Measurements from ENCODE around the gene CCDC88A. TPM values are rescaled to one million over a fixed set of nuclear protein-coding genes. Genes with fewer than 3 reads are reported as not detected.
A peak's percentile ranks its signal among the peaks of the same experiment; 100 is the strongest.
"Not testable (repeated sequence)": the region's sequence is repeated elsewhere in the genome, so short reads cannot be mapped to it uniquely, and the experiment has no call there.

Gene CCDC88A
- polyA plus RNA-seq, 3 donors from 2014 or later = 1.4 to 8.9 (median 2.0) TPM

GRCh38 chr2:55245411-55245810 is 174.2 kb downstream of the CCDC88A start:
- Mint-ChIP-seq H3K4me1 (no peaks in the 10 kb centered on the region), H3K27me3 (ENCODE audit: low read depth in 3 of 3) (no peaks in the 10 kb centered on the region), H3K27ac (no peak overlapping the region), H3K9me3 (no peaks in the 10 kb centered on the region), H3K36me3 (peaks cover 12 to 29% (median 17%) of the 10 kb centered on the region in 3 donors), H3K4me3 (no peak overlapping the region)
- DNase-seq = no peak

- H3K4me1 Mint-ChIP-seq = no peaks in the 10 kb centered on the region
- H3K9me3 Mint-ChIP-seq = no peaks in the 10 kb centered on the region
- DNase-seq = no peak
- H3K27ac Mint-ChIP-seq = peak overlapping the region in 1 of 6 donors; percentile 51
- peaks cover 19 to 26% (median 19%) of the 10 kb centered on the region in 3 donors for H3K36me3 Mint-ChIP-seq
- no peak overlapping the region for H3K4me3 Mint-ChIP-seq
- H3K27me3 Mint-ChIP-seq (ENCODE audit: low read depth in 3 of 3) = no peaks in the 10 kb centered on the region
Measured at GRCh38 chr2:55242617-55243016, 177.0 kb downstream of the CCDC88A start.

- not testable (repeated sequence) for DNase-seq; H3K27me3 Mint-ChIP-seq (ENCODE audit: low read depth in 3 of 3); H3K9me3 Mint-ChIP-seq; H3K4me3 Mint-ChIP-seq; H3K27ac Mint-ChIP-seq; H3K4me1 Mint-ChIP-seq
- H3K36me3 Mint-ChIP-seq = peaks cover 15 to 19% (median 19%) of the 10 kb centered on the region in 3 donors
Measured at GRCh38 chr2:55241582-55241981, 178.1 kb downstream of the CCDC88A start.

- H3K4me3 Mint-ChIP-seq = no peak overlapping the region
- no peaks in the 10 kb centered on the region for H3K27me3 Mint-ChIP-seq (ENCODE audit: low read depth in 3 of 3)
- no peaks in the 10 kb centered on the region for H3K9me3 Mint-ChIP-seq
- no peak overlapping the region for H3K27ac Mint-ChIP-seq
- H3K4me1 Mint-ChIP-seq = peaks cover 2 to 11% of the 10 kb centered on the region in 2 donors
- H3K36me3 Mint-ChIP-seq = peaks cover 12 to 16% (median 14%) of the 10 kb centered on the region in 3 donors
- no peak for DNase-seq
Measured at GRCh38 chr2:55239656-55240222, 179.9 kb downstream of the CCDC88A start.

Other genes with a start within 250 kb of the CCDC88A start
- 1 to 10 TPM in 2 of 3 donors, not detected in 1; 2.0 to 2.9 TPM for gene CLHC1, start 187.6 kb downstream of the CCDC88A start, polyA plus RNA-seq
- 1,000 to 10,000 TPM; 1,176 to 2,389 (median 1,755) TPM for gene RPS27A, start 187.2 kb downstream of the CCDC88A start, polyA plus RNA-seq
- 10 to 100 TPM in 2 of 3 donors, 1 to 10 TPM in 1; 5.2 to 17.7 (median 10.6) TPM for gene MTIF2, start 150.6 kb downstream of the CCDC88A start, polyA plus RNA-seq
- gene CFAP36, start 99.9 kb upstream of the CCDC88A start, polyA plus RNA-seq = 10 to 100 TPM in 2 of 3 donors, 1 to 10 TPM in 1; 8.5 to 13.1 (median 12.1) TPM
- gene PPP4R3B, start 197.8 kb upstream of the CCDC88A start, polyA plus RNA-seq = 10 to 100 TPM; 49.7 to 87.7 (median 58.3) TPM